Neural crest cell (in vitro differentiated cells): Measurements from ENCODE around the gene TGFBR3. TPM values are rescaled to one million over a fixed set of nuclear protein-coding genes. Genes with fewer than 3 reads are reported as not detected.

ENCODE experiments used
- DNase-seq: peaks from one replicate; pipeline ENCODE4 v3.0.0; 2021; ENCODE audit warnings: low read depth, mixed read lengths, low spot score
- H3K27ac Mint-ChIP-seq: one replicate; pipeline ENCODE4 v1.8.0; 2021; ENCODE audit warnings: mild to moderate bottlenecking, mixed read lengths; ENCODE audit not compliant: unreplicated experiment
- H3K27me3 Mint-ChIP-seq: 2 replicates; pipeline ENCODE4 v1.8.0; 2021; ENCODE audit warnings: low read depth, mild to moderate bottlenecking, mixed read lengths
- H3K36me3 Mint-ChIP-seq: 2 replicates; pipeline ENCODE4 v1.8.0; 2021; ENCODE audit warnings: low read depth, mild to moderate bottlenecking, mixed read lengths
- H3K4me1 Mint-ChIP-seq: 2 replicates; pipeline ENCODE4 v1.8.0; 2021; ENCODE audit warnings: mixed read lengths
- H3K4me3 Mint-ChIP-seq: one replicate; pipeline ENCODE4 v1.8.0; 2021; ENCODE audit warnings: mild to moderate bottlenecking, mixed read lengths
- H3K9me3 Mint-ChIP-seq: 2 replicates; pipeline ENCODE4 v1.8.0; 2021; ENCODE audit warnings: mixed read lengths
- CTCF ChIP-seq: fragments of 200-600 bp; sonication (generic); conservative IDR thresholded peaks from 2 replicates; pipeline ENCODE4 v1.5.0; 2021; ENCODE audit warnings: antibody characterized with exemption, mild to moderate bottlenecking
- total RNA-seq: library from RNA; stranded (reverse); gene quantifications from 2 replicates; pipeline ENCODE4 v1.2.1, GENCODE V29; 2021

TGFBR3 gene
- total RNA-seq, 1 donor from 2014 or later: 15.1 TPM

GRCh38 chr1:91741906-91742305 lies 144.0 kb downstream of the TGFBR3 start:
- no peak overlapping the region for H3K4me3 Mint-ChIP-seq
- no peaks in the 10 kb centered on the region for H3K27me3 Mint-ChIP-seq
- H3K27ac Mint-ChIP-seq: peak overlapping the region; percentile 9
- no peak for TF ChIP-seq CTCF
- peaks cover 13% of the 10 kb centered on the region for H3K9me3 Mint-ChIP-seq
- H3K36me3 Mint-ChIP-seq: peaks cover 49% of the 10 kb centered on the region
- H3K4me1 Mint-ChIP-seq: peaks cover 13% of the 10 kb centered on the region
- DNase-seq: no peak

GRCh38 chr1:91741301-91741700 lies 144.7 kb downstream of the TGFBR3 start:
- no peak for TF ChIP-seq CTCF
- H3K27me3 Mint-ChIP-seq: no peaks in the 10 kb centered on the region
- H3K9me3 Mint-ChIP-seq: peaks cover 8% of the 10 kb centered on the region
- H3K27ac Mint-ChIP-seq: no peak overlapping the region
- H3K36me3 Mint-ChIP-seq: peaks cover 43% of the 10 kb centered on the region
- H3K4me3 Mint-ChIP-seq: no peak overlapping the region
- no peak for DNase-seq
- H3K4me1 Mint-ChIP-seq: peaks cover 18% of the 10 kb centered on the region

- no peak for DNase-seq
- Mint-ChIP-seq H3K27ac (peak overlapping the region; percentile 80), H3K4me3 (no peak overlapping the region), H3K4me1 (peaks cover 18% of the 10 kb centered on the region), H3K27me3 (no peaks in the 10 kb centered on the region), H3K9me3 (peaks cover 5% of the 10 kb centered on the region), H3K36me3 (peaks cover 28% of the 10 kb centered on the region)
- no peak for TF ChIP-seq CTCF
Observed at GRCh38 chr1:91737650-91738049, 148.3 kb downstream of the TGFBR3 start.

GRCh38 chr1:91736715-91737615 lies 149.0 kb downstream of the TGFBR3 start:
- peaks cover 5% of the 10 kb centered on the region for H3K9me3 Mint-ChIP-seq
- peaks cover 21% of the 10 kb centered on the region for H3K4me1 Mint-ChIP-seq
- H3K4me3 Mint-ChIP-seq: no peak overlapping the region
- H3K27ac Mint-ChIP-seq: peak overlapping the region; percentile 30
- no peak for TF ChIP-seq CTCF
- H3K27me3 Mint-ChIP-seq: no peaks in the 10 kb centered on the region
- H3K36me3 Mint-ChIP-seq: peaks cover 25% of the 10 kb centered on the region
- no peak for DNase-seq

- H3K4me1 Mint-ChIP-seq: peaks cover 20% of the 10 kb centered on the region
- H3K9me3 Mint-ChIP-seq: peaks cover 5% of the 10 kb centered on the region
- H3K4me3 Mint-ChIP-seq: no peak overlapping the region
- no peaks in the 10 kb centered on the region for H3K27me3 Mint-ChIP-seq
- peaks cover 22% of the 10 kb centered on the region for H3K36me3 Mint-ChIP-seq
- TF ChIP-seq CTCF: no peak
- DNase-seq: no peak
- no peak overlapping the region for H3K27ac Mint-ChIP-seq
Observed at GRCh38 chr1:91736146-91736714, 149.7 kb downstream of the TGFBR3 start.
